ENCODE data around the gene OOSP4B.

DNA sequence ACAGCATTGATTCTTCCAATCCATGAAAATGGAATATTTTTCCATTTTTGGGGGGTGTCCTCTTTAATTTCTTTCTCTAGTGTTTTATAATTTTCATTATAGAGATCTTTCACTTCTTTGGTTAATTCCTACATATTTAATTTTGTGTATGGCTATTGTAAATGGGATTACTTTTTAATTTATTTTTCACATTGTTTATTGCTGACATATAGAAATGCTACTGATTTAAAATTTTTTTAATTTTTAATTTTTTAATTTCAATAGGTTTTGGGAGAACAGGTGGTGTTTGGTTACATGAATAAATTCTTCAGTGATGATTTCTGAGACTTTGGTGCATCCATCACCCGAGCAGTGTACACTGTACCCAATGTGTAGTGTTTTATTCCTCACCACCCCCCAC, 26.6 kb upstream of the OOSP4B start:
- TF ChIP-seq, protein P1, sequence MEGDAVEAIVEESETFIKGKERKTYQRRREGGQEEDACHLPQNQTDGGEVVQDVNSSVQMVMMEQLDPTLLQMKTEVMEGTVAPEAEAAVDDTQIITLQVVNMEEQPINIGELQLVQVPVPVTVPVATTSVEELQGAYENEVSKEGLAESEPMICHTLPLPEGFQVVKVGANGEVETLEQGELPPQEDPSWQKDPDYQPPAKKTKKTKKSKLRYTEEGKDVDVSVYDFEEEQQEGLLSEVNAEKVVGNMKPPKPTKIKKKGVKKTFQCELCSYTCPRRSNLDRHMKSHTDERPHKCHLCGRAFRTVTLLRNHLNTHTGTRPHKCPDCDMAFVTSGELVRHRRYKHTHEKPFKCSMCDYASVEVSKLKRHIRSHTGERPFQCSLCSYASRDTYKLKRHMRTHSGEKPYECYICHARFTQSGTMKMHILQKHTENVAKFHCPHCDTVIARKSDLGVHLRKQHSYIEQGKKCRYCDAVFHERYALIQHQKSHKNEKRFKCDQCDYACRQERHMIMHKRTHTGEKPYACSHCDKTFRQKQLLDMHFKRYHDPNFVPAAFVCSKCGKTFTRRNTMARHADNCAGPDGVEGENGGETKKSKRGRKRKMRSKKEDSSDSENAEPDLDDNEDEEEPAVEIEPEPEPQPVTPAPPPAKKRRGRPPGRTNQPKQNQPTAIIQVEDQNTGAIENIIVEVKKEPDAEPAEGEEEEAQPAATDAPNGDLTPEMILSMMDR (conservative IDR thresholded peaks at IDR 0.05; ENCODE audit: low read depth, low read length) = no peak
- TF ChIP-seq EZH2 (IDR thresholded peaks at IDR 0.05; ENCODE audit: borderline replicate concordance, low read depth, low read length, poor library complexity, severe bottlenecking) = no peak

All from A673 (cell line).